Left lung (tissue), 10 donors: ENCODE measurements around the gene CCL11. TPM values are rescaled to one million over a fixed set of nuclear protein-coding genes. Genes with fewer than 3 reads are reported as not detected.

Source experiments
- ATAC-seq: fragments of 200-7000 bp; cut with Tn5 transposase; one replicate; pipeline ENCODE4 v1.9.1; 2020; ENCODE audit warnings: moderate library complexity
- DNase-seq, 4 donors: peaks; one replicate each; pipeline ENCODE4 v3.0.0-alpha.2; 2013 to 2020
- H3K27ac ChIP-seq, 2 donors: fragments of 200-600 bp; sonication (generic) in 1 of 2; one replicate each; pipeline versions ENCODE4 v1.5.0 to v1.8.0; 2020 to 2021
- H3K27me3 ChIP-seq, 2 donors: fragments of 200-600 bp; sonication (generic) in 1 of 2; one replicate each; pipeline versions ENCODE4 v1.5.0 to v1.8.0; 2020 to 2021
- H3K36me3 ChIP-seq, 2 donors: fragments of 200-600 bp; sonication (generic) in 1 of 2; one replicate each; pipeline versions ENCODE4 v1.5.0 to v1.8.0; 2020 to 2021
- H3K4me1 ChIP-seq, 2 donors: fragments of 200-600 bp; one replicate each; pipeline ENCODE4 v1.8.0; 2021
- H3K4me3 ChIP-seq, 2 donors: fragments of 200-600 bp; sonication (generic) in 1 of 2; one replicate each; pipeline versions ENCODE4 v1.5.0 to v1.8.0; 2020 to 2021; ENCODE audit warnings: mild to moderate bottlenecking in 1 of 2
- H3K9me3 ChIP-seq, 2 donors: fragments of 200-600 bp; sonication (generic) in 1 of 2; one replicate each; pipeline versions ENCODE4 v1.5.0 to v1.8.0; 2020 to 2021
- intact Hi-C, 2 donors: fragments of 100-400 bp; cut with DNase I; formaldehyde crosslinking; loops; one replicate each; pipeline versions ENCODE4 v1.11.2 to v1.14.2; 2022
- polyA plus RNA-seq, 6 donors: library from polyadenylated mRNA; unstranded; fragments of 120-200 nt; gene quantifications; one replicate each; pipeline ENCODE4 v1.2.1, GENCODE V29; 2013; ENCODE audit not compliant: insufficient read length in 6 of 6
- total RNA-seq, 2 donors: library from RNA; stranded (reverse); fragmentation: NEBNext Ultra II Directional; extraction: Animal tissue kit (Norgen Biotek cat#: 25700); gene quantifications; one replicate each; pipeline ENCODE4 v1.2.1, GENCODE V29; 2021
- TF ChIP-seq, protein P1 (sequence below), 2 donors: fragments of 200-600 bp; sonication (generic) in 1 of 2; IDR thresholded peaks; one replicate each; pipeline versions ENCODE4 v1.5.0 to v1.8.0; 2021; ENCODE audit warnings: antibody characterized with exemption in 2 of 2
- donor health status: DM: no; HTN: yes; CAD: no.
- donor health status: DM: no; HTN: no; CAD: no.

The CCL11 gene
- total and polyA plus RNA-seq, 8 donors = 0.20 to 0.99 (median 0.39) TPM

DNA sequence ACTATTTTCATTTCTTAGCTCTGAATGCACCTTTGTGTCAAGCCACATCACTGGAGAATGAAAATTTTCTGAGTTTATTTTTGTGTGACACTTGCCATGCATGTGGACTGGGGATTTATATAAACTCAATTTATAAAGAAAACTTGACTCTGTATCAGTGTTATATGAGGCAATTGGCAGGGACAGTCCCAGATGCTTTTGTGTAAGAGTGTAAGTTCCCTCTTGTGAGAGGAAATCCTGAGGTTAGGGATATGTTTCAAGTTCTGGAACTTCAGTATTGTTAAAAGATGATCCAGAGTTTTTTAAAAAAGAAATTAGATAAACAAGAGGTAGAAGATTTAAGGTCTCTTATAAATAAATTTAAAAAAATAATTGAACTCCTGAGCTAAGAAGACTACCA is 22.8 kb downstream of the CCL11 start:
- Histone ChIP-seq H3K4me3 (no peak overlapping the region), H3K9me3 (no peaks in the 10 kb centered on the region), H3K36me3 (no peaks in the 10 kb centered on the region), H3K4me1 (peaks cover 0 to 30% of the 10 kb centered on the region in 2 donors), H3K27me3 (no peaks in the 10 kb centered on the region), H3K27ac (no peak overlapping the region)
- intact Hi-C loops = loop anchor here in 1 of 2 donors (5.0 kb wide), 1 partner anchor 106 kb away; no protein-coding TSS in a partner anchor
- no peak for ATAC-seq
- no peak for DNase-seq
- TF ChIP-seq, protein P1, sequence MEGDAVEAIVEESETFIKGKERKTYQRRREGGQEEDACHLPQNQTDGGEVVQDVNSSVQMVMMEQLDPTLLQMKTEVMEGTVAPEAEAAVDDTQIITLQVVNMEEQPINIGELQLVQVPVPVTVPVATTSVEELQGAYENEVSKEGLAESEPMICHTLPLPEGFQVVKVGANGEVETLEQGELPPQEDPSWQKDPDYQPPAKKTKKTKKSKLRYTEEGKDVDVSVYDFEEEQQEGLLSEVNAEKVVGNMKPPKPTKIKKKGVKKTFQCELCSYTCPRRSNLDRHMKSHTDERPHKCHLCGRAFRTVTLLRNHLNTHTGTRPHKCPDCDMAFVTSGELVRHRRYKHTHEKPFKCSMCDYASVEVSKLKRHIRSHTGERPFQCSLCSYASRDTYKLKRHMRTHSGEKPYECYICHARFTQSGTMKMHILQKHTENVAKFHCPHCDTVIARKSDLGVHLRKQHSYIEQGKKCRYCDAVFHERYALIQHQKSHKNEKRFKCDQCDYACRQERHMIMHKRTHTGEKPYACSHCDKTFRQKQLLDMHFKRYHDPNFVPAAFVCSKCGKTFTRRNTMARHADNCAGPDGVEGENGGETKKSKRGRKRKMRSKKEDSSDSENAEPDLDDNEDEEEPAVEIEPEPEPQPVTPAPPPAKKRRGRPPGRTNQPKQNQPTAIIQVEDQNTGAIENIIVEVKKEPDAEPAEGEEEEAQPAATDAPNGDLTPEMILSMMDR (IDR thresholded peaks at IDR 0.05) = no peak

DNA sequence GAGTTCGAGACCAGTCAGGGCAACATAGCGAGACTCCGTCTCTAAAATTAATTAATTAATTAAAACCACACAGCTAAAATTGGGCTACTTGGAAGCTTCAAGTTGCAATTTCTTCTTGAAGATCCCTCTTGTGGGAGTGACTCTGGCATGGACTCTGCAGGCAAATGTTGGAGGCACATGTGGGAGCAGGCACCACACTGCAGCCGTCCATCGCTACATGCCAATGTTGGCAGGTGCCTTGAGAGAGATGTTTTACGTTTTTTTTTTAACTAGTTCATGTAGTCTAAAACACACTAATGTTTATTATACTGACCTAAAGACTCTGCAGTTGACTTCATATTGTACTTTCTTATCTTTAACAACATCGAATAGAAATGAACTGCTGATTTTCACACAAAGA is 25.7 kb downstream of the CCL11 start:
- DNase-seq (no peak), ATAC-seq (no peak)
- TF ChIP-seq, protein P1 (IDR thresholded peaks at IDR 0.05) = no peak
- no peaks in the 10 kb centered on the region for H3K36me3 ChIP-seq
- H3K27ac ChIP-seq = no peak overlapping the region
- intact Hi-C loops = no loop called here
- no peak overlapping the region for H3K4me3 ChIP-seq
- no peaks in the 10 kb centered on the region for H3K27me3 ChIP-seq
- peaks cover 0 to 44% of the 10 kb centered on the region in 2 donors for H3K4me1 ChIP-seq
- no peaks in the 10 kb centered on the region for H3K9me3 ChIP-seq

DNA sequence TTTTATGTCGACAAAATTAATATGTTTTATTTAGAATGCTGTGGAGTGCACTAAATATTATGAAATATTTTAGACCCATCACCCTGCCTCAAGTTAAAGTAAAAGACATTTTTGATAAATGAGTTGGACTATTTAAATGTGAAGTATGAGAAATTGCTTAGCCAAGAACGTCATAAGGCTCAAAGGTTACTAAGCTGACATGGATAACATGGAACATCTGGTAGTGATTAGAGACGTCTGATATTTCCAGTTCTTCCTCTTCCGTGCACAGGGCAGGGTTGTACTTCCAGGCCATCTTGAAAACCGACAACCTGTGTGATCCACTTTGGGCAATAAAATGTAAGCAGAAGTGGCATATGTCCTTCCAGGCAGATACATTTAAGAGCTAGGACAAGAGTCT is 26.5 kb downstream of the CCL11 start:
- no peak for DNase-seq
- intact Hi-C loops = no loop called here
- Histone ChIP-seq H3K27me3 (no peaks in the 10 kb centered on the region), H3K27ac (no peak overlapping the region), H3K4me1 (peaks cover 0 to 36% of the 10 kb centered on the region in 2 donors), H3K4me3 (no peak overlapping the region), H3K36me3 (no peaks in the 10 kb centered on the region), H3K9me3 (no peaks in the 10 kb centered on the region)
- no peak for ATAC-seq
- TF ChIP-seq, protein P1 (IDR thresholded peaks at IDR 0.05) = no peak

DNA sequence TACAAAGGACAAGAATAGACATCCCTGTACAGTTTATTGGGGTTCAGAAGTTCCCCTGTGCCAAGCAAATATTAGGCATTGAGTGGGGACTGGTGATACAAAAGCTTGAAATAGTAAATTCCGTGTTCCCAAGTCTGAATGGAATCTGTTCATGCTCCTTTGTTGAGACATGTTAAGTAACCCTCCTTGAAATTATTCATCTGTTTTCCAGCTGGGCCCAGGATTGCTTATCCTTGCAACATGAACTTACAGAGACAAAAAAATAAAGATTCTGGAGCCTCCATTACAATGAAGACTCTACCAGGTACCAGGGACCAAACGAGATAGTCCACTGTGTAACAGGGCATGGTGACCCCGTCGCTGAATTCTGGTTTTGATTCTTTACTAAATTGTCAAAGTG is 27.6 kb downstream of the CCL11 start:
- intact Hi-C loops = no loop called here
- Histone ChIP-seq H3K4me3 (no peak overlapping the region), H3K27ac (no peak overlapping the region), H3K27me3 (no peaks in the 10 kb centered on the region), H3K9me3 (no peaks in the 10 kb centered on the region), H3K36me3 (no peaks in the 10 kb centered on the region), H3K4me1 (peaks cover 0 to 25% of the 10 kb centered on the region in 2 donors)
- no peak for ATAC-seq
- DNase-seq = peak in 1 of 4 donors; percentile 57
- TF ChIP-seq, protein P1 (IDR thresholded peaks at IDR 0.05) = no peak

DNA sequence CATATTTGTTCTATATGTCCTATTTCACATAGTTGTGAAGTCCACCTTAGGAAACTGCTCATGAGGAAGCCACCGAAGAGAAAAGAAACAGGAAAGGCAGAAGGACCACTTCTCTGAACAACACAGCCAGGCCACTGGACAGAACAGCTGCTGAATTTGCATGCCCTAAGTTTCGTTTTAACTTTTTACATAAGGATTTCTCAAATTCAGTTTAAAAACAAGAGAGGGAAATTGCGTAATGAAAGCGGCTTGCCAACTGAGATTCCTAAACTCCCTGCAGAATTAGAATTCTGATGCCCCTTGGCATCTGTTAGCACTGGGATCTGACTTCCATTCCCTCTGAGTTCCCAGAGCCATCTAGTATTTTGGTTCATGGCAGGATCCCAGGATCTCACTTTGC is 28.7 kb downstream of the CCL11 start:
- Histone ChIP-seq H3K9me3 (no peaks in the 10 kb centered on the region), H3K27ac (peak overlapping the region; percentile 20 to 36), H3K36me3 (no peaks in the 10 kb centered on the region), H3K4me3 (no peak overlapping the region), H3K27me3 (no peaks in the 10 kb centered on the region), H3K4me1 (peaks cover 0 to 23% of the 10 kb centered on the region in 2 donors)
- DNase-seq (peak in 2 of 4 donors; percentile 53 to 73), ATAC-seq (peak; percentile 69)
- TF ChIP-seq, protein P1 (IDR thresholded peaks at IDR 0.05) = no peak
- intact Hi-C loops = no loop called here
